Coronary artery (tissue), 2 donors: ENCODE results near the gene GPR4.

Experiments used
- DNase-seq: peaks from one replicate; pipeline ENCODE4 v3.0.0-alpha.2; 2017; ENCODE audit warnings: low spot score
- H3K27ac ChIP-seq, 2 donors: fragments of 200-600 bp; sonication (generic); one replicate each; pipeline ENCODE4 v1.5.1; 2016 to 2019
- H3K4me3 ChIP-seq: fragments of 200-600 bp; sonication (generic); 2 replicates; pipeline ENCODE4 v1.5.1; 2016; ENCODE audit warnings: mild to moderate bottlenecking, moderate library complexity
- TF ChIP-seq, protein P1 (sequence below): fragments of 200-600 bp; sonication (generic); IDR thresholded peaks from one replicate; pipeline ENCODE4 v1.5.1; 2019; ENCODE audit warnings: antibody characterized with exemption

Gene GPR4

DNA sequence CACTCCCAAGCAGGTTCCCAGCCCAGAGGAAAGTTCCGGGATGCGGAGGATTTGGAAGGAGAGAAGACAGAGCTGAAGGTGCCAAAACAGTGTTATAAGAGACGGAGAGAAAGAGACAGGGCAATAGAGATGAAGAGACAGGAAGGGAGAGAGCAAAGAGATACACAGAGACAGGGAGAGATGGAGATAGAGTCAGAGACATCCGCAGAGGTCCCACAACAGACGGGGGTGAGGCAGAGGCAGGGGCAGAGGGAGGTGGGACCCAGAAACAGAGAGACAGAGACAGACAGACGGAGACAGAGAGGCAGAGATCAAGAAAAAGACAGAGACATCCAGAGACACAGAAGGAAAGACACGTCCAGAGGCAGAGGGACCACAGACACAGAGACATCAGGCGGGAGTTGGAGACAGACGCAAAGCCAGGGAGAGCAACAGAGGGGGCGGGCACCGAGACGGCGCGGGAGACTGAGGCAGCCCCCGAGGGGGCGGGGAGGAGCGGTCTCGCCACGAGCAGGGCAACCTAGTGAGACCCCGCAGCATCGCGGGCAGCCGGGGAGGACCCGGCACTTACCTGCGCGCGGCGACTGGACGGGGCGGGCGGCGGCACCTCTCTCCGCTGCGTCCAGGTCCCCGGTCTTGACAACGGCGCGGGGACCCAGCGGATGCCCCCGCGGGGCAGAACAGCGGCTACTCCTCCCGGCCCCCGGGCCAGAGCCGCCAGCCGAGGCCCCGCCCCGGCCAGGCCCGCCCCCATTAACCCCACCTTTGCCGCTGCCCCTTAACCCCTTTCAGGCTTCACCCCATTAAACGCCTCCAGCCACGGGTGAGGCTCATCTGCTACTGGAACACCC lies at the start of gene GPR4:
Gene GPR4, minus strand, starts transcription at position 689 of the 851 bp plus-strand sequence. CDS start 10,346 bp downstream, outside the sequence.
- Histone ChIP-seq H3K4me3 (peak within 1 kb of the TSS; percentile 58), H3K27ac (peak within 1 kb of the TSS in 1 of 2 donors; percentile 58)
- no peak for DNase-seq
- TF ChIP-seq, protein P1, sequence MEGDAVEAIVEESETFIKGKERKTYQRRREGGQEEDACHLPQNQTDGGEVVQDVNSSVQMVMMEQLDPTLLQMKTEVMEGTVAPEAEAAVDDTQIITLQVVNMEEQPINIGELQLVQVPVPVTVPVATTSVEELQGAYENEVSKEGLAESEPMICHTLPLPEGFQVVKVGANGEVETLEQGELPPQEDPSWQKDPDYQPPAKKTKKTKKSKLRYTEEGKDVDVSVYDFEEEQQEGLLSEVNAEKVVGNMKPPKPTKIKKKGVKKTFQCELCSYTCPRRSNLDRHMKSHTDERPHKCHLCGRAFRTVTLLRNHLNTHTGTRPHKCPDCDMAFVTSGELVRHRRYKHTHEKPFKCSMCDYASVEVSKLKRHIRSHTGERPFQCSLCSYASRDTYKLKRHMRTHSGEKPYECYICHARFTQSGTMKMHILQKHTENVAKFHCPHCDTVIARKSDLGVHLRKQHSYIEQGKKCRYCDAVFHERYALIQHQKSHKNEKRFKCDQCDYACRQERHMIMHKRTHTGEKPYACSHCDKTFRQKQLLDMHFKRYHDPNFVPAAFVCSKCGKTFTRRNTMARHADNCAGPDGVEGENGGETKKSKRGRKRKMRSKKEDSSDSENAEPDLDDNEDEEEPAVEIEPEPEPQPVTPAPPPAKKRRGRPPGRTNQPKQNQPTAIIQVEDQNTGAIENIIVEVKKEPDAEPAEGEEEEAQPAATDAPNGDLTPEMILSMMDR, result no peak

DNA sequence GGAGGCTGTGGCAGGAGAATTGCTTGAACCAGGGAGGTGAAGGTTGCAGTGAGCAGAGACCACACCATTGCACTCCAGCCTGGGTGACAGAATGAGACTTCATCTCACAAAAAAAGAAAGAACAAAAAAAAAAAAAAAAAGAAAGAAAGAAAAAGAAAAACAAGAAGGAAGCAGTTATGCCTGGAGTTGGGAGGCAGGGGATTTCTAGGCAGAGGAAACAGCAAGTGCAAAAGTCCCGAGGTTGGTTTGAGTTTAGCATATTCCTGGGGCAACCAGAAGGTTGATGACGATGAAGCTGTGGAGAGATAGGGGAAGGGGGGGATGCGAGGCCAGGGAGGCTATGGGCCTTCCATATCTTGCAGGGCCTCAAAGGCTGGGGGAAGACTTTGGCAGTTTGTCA lies 48.7 kb upstream of the GPR4 start:
- no peak overlapping the region for H3K4me3 ChIP-seq
- TF ChIP-seq, protein P1, result no peak
- DNase-seq, result no peak
- no peak overlapping the region for H3K27ac ChIP-seq

DNA sequence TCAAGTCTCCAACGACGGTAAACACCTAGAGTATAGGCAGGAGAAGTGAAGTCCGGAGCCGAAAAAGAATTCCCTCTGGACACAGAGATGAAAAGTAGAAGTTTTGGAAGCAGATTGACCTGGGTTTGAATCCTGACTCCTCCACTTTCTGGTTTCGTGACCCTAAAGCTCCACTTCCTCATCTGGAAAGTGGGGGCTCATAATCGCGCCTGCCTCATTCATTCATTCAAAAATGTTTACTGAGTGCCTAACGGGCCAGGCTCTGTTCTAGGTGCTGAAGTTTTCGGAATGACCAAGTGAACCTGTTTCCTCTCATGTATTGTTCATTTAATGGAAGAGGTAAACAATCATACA lies 44.3 kb upstream of the GPR4 start:
- TF ChIP-seq, protein P1, result no peak
- DNase-seq, result no peak
- H3K27ac ChIP-seq, result no peak overlapping the region
- peak overlapping the region; percentile 67 for H3K4me3 ChIP-seq

DNA sequence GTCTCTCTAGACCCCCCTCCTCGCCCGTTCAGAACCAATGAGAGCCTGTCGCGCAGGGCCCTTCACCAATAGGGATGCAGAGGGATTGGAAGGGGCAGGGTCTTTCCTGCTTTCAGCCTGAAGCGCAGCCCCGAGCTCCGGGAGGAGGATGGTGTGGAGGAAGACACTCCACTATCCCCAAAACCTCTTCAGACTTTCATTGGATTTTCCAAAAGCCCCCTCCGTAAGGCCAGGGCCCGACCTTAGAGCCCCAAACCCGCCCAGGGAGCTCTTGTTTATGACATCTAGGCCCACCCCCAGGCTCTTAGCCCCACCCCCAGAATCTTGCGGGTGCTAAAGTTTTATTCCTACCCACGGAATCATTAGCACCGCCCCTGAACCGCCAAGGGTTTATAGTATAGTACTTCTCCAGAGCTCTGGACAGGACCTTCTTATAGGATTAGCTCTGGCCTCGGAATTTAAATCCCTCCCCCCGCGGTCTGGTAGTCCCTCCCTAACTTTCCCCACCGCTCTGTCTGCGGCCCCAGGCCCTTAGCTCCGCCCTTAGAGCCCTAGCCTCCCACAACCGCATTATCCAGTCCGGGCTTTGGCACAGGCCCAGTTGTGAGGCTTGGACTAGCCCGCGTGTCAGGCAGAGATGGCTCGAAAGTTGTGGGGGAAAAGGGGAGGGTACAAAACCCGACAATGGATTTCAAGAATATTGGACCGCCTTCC lies 43.8 kb upstream of the GPR4 start:
- Histone ChIP-seq H3K27ac (peak overlapping the region in 1 of 2 donors; percentile 41), H3K4me3 (peak overlapping the region; percentile 67)
- DNase-seq, result no peak

GRCh38 chr19:45645068-45645630 lies 43.1 kb upstream of the GPR4 start:
- Histone ChIP-seq H3K4me3 (peak overlapping the region; percentile 67), H3K27ac (no peak overlapping the region)
- TF ChIP-seq, protein P1, result no peak
- DNase-seq, result no peak

More for the DNA sequence above, 43.8 kb upstream of the GPR4 start:
- TF ChIP-seq, protein P1, result no peak

- no peak overlapping the region for H3K4me3 ChIP-seq
Observed at GRCh38 chr19:45643927-45644771, 42.1 kb upstream of the GPR4 start.

More at GRCh38 chr19:45643927-45644771, 42.1 kb upstream of the GPR4 start:
- no peak for DNase-seq
- no peak overlapping the region for H3K27ac ChIP-seq
- TF ChIP-seq, protein P1, result no peak
